ENCODE results near the gene PRRT1B. TPM values are rescaled to one million over a fixed set of nuclear protein-coding genes. Genes with fewer than 3 reads are reported as not detected.

Gene PRRT1B
- total and polyA plus RNA-seq, 2 experiments from 2014 or later: 0.24 TPM; not detected in 1

GRCh38 chr9:131530920-131531832, 14.1 kb upstream of the PRRT1B start, which contains the start of gene UCK1:
UCK1 (minus strand) TSS chr9:131531263; CDS start chr9:131531174, 89 bp downstream.
- Mint-ChIP-seq H3K4me3 (peak within 1 kb of the TSS; percentile 89), H3K4me1 (peaks cover 6% of the 10 kb centered on the region; the same call in 2 of the 3 replicates), H3K27me3 (ENCODE audit: insufficient read depth, low read depth, poor library complexity) (peaks cover 4% of the 10 kb centered on the region), H3K36me3 (ENCODE audit: low read depth) (peaks cover 40% of the 10 kb centered on the region), H3K9me3 (no peaks in the 10 kb centered on the region; the same call in 2 of the 3 replicates), H3K27ac (no peak within 1 kb of the TSS)
- DNase-seq (ENCODE audit: low spot score) (peak; percentile 92), ATAC-seq (peak; percentile 87)
- Histone ChIP-seq H3K36me3 (ENCODE audit: insufficient read depth) (peaks cover 10% of the 10 kb centered on the region; the same call in 1 of the 2 replicates), H4K20me1 (replicated peaks; ENCODE audit: insufficient read depth) (no peaks in the 10 kb centered on the region; the same call in 1 of the 2 replicates), H3K4me2 (peak within 1 kb of the TSS; percentile 91), H3F3A (replicated peaks; ENCODE audit: low read depth) (no peaks in the 10 kb centered on the region), H3K4me3 (peak within 1 kb of the TSS; percentile 87), H3K27ac (ENCODE audit: low read depth) (no peak within 1 kb of the TSS), H2AFZ (peak within 1 kb of the TSS; percentile 94), H3K79me2 (replicated peaks; ENCODE audit: insufficient read depth) (peaks cover 6% of the 10 kb centered on the region; the same call in 1 of the 2 replicates), H3K9me2 (ENCODE audit: insufficient read depth) (no peaks in the 10 kb centered on the region), H3K27me3 (ENCODE audit: insufficient read depth) (no peaks in the 10 kb centered on the region), H3K4me1 (ENCODE audit: insufficient read depth) (0 out of 2 replicates have a peak, but pooled peaks cover 4% of the 10 kb centered on the region)
- TF ChIP-seq CREB1 (CRISPR knock-in tag; IDR thresholded peaks at IDR 0.05; ENCODE audit: low read depth): peak; percentile 69
- TF ChIP-seq REST (IDR thresholded peaks at IDR 0.05; ENCODE audit: unreplicated experiment): no peak
- TF ChIP-seq ZNF114 (CRISPR knock-in tag; IDR thresholded peaks at IDR 0.05): no peak
- no peak for TF ChIP-seq EZH2 (IDR thresholded peaks at IDR 0.05; ENCODE audit: low read depth, unreplicated experiment)
- TF ChIP-seq JUNB (IDR thresholded peaks at IDR 0.05; ENCODE audit: unreplicated experiment): no peak
- peak; percentile 83 for TF ChIP-seq NANOG (IDR thresholded peaks at IDR 0.05; ENCODE audit: borderline replicate concordance)
- no peak for TF ChIP-seq CTCF (conservative IDR thresholded peaks at IDR 0.05; ENCODE audit: low read depth in 2 of 2)
- peak; percentile 87 for TF ChIP-seq ETS1 (IDR thresholded peaks at IDR 0.05)
- no peak for TF ChIP-seq EZH2phosphoT487 (IDR thresholded peaks at IDR 0.05; ENCODE audit: unreplicated experiment)
- no peak for TF ChIP-seq STAT1 (IDR thresholded peaks at IDR 0.05; ENCODE audit: unreplicated experiment)
- TF ChIP-seq ZNF462 (CRISPR knock-in tag; IDR thresholded peaks at IDR 0.05): no peak
- no peak for TF ChIP-seq ZNF331 (CRISPR knock-in tag; IDR thresholded peaks at IDR 0.05; ENCODE audit: low read depth)
- peak; percentile 83 for TF ChIP-seq POLR2AphosphoS5 (IDR thresholded peaks at IDR 0.05; ENCODE audit: low read depth)

Measured in GM23338 (cell line).